ENCODE data around the gene DNAJC13.

DNA sequence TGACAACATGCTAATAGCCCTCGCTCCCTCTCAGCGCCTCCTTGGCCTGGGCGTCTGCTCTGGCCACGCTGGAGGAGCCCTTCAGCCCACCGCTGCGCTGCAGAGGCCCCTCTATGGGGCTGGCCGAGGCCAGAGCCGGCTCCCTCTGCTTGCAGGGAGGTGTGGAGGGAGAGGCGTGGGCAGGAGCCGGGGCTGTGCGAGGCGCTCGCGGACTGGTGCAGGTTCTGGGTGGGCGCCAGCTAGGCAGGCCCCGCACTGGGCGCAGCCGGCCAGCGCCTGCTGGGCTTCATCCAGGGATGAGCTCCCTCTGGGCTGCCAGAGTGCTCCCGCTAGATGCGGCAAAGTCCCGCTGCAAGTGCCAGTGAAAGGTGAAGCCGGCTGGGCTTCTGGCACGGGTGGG lies 21.0 kb upstream of the DNAJC13 start:
- TF ChIP-seq EZH2 (optimal IDR thresholded peaks at IDR 0.05; ENCODE audit: low read depth, low read length) (no peak), EZH2phosphoT487 (IDR thresholded peaks at IDR 0.05; ENCODE audit: low read length) (no peak)
